ENCODE results near the gene KCTD16.

Gene KCTD16

DNA sequence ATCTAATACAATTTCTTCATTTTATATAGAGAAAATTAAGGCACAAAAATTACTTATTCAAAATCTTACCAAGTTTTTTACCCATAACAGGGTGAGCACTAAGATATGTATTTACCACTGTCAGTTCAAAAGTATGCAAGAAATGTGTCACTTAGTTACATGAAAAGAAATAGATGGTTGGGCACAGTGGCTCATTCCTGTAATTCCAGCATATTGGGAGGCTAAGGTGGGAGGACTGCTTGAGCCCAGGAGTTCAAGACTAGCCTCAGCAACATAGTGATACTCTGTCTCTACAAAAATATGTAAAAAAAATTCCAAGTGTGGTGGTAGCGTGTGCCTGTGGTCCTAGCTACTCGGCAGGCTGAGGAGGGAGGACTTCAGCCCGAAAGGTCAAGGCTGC lies 19.6 kb upstream of the KCTD16 start:
- in situ Hi-C loops (cut with HindIII; ENCODE audit: low pct_ligation_motif_present, low pct_unique_long_range_greater_than_20kb, low sequenced_read_pairs) = no loop called here
- peak; percentile 13 for DNase-seq

- in situ Hi-C loops (cut with HindIII; ENCODE audit: low pct_ligation_motif_present, low pct_unique_long_range_greater_than_20kb, low sequenced_read_pairs) = no loop called here
- DNase-seq = no peak
Observed at GRCh38 chr5:144156767-144157171, 13.9 kb upstream of the KCTD16 start.

DNA sequence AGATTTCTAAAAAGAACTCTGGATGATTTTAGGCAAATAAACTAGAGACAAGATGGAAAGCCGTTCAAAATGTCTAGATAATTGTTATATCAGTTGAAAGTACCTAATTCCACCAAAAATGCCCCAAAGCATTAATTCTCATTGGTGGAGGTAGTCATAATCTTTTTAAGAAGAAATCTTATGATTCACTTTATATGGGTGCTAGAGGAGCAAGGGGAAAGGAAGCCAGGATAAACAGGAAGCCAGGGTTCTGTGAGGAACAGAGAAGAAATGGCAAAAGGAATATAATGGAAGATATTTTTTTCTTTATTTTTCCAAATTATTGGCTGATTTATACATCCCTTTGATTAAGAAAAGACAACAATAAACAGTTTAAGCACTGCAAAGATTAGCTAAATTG lies 8.0 kb upstream of the KCTD16 start:
- in situ Hi-C loops (cut with HindIII; ENCODE audit: low pct_ligation_motif_present, low pct_unique_long_range_greater_than_20kb, low sequenced_read_pairs) = no loop called here
- DNase-seq = no peak

GRCh38 chr5:144166696-144167095 lies 4.0 kb upstream of the KCTD16 start:
- no peak for DNase-seq
- in situ Hi-C loops (cut with HindIII; ENCODE audit: low pct_ligation_motif_present, low pct_unique_long_range_greater_than_20kb, low sequenced_read_pairs) = no loop called here

- no peak for DNase-seq
- in situ Hi-C loops (cut with HindIII; ENCODE audit: low pct_ligation_motif_present, low pct_unique_long_range_greater_than_20kb, low sequenced_read_pairs) = no loop called here
Observed at GRCh38 chr5:144167998-144168397, 2.7 kb upstream of the KCTD16 start.

GRCh38 chr5:144169904-144170275 lies 783 bp upstream of the KCTD16 start:
- no peak for DNase-seq
- in situ Hi-C loops (cut with HindIII; ENCODE audit: low pct_ligation_motif_present, low pct_unique_long_range_greater_than_20kb, low sequenced_read_pairs) = no loop called here

- DNase-seq = no peak
- in situ Hi-C loops (cut with HindIII; ENCODE audit: low pct_ligation_motif_present, low pct_unique_long_range_greater_than_20kb, low sequenced_read_pairs) = no loop called here
Observed at GRCh38 chr5:144173766-144174165, 3.1 kb downstream of the KCTD16 start.

- DNase-seq = no peak
- in situ Hi-C loops (cut with HindIII; ENCODE audit: low pct_ligation_motif_present, low pct_unique_long_range_greater_than_20kb, low sequenced_read_pairs) = no loop called here
Observed at GRCh38 chr5:144177548-144177947, 6.9 kb downstream of the KCTD16 start.

DNA sequence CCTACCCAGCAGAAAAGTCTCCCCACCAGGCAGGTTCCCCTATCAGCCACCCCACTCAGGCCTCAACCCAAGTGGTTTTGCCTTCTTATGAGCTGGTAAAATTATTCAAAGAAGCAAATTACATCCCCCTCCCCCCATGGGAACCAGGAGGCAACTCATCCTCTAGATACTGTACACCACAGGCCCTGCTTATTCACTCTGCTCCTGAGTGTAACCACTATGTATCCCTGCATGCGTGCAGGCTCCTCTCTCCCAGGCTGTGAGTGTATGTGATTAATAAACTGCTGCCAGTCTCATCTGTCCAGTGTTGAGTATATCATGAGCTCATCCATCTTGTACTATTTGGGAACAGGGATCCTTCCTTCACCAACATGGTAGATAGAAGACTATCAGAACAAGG lies 8.6 kb downstream of the KCTD16 start:
- in situ Hi-C loops (cut with HindIII; ENCODE audit: low pct_ligation_motif_present, low pct_unique_long_range_greater_than_20kb, low sequenced_read_pairs) = no loop called here

DNA sequence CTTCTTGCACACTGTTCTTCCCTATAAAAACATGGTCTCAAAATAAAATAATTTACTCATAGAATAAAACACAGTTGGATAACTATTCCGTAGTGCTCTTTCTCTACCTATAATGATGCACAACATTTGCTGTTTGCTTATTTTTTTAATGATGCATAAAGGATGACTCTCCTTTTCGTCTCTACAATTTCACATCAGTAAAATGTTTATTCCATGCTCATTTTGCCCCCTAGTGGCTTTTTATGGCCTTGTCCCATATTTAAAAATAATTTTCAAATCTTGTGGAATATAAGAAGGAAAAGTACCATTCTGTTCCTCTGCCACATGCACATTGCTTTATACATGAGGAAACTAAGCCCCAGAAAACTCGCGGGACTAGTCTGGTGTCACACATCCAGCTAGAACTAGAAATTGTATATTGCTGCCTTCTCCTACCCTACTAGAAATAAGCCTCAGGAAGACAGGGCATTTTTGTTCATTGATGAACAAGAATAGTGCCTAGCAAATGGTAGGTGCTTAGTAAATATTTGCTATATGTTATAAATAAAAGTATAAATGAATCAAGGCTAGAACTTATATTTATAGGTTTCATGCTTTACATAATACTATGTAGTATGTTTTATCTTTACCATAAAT lies 12.7 kb downstream of the KCTD16 start:
- in situ Hi-C loops (cut with HindIII; ENCODE audit: low pct_ligation_motif_present, low pct_unique_long_range_greater_than_20kb, low sequenced_read_pairs) = no loop called here
- DNase-seq = peak; percentile 32

More for the DNA sequence above, 8.6 kb downstream of the KCTD16 start:
- DNase-seq = no peak

DNA sequence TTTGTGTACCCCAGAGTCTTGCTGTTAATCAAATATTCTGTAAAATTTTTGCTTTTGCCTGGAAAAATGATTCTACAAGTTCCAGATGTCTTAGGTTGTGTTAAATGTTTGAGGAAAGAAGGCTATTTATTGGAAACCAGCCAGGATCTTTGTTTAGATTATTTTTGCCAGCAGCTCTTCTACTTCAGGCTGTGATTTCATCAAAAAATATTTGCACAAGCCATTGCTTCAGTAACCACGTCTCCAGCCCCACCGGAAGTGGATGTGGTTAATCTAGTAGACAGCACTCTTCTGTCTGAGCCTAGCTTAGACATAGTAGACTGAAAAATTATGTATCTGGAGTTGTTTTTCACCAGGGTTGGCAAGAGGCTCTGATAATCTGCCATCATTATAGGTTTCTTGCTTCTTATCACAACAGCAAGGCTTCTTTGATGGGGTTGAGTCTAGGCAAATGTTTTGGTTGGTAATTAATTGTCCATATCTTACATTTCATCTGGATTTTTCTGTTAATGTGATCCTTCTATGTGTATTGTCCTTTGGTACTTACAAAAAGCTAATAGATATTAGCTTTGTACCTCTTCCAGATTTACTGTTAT lies 17.1 kb downstream of the KCTD16 start:
- in situ Hi-C loops (cut with HindIII; ENCODE audit: low pct_ligation_motif_present, low pct_unique_long_range_greater_than_20kb, low sequenced_read_pairs) = no loop called here
- DNase-seq = peak; percentile 76

GRCh38 chr5:144189800-144190429 lies 19.2 kb downstream of the KCTD16 start:
- in situ Hi-C loops (cut with HindIII; ENCODE audit: low pct_ligation_motif_present, low pct_unique_long_range_greater_than_20kb, low sequenced_read_pairs) = no loop called here
- DNase-seq = peak; percentile 4

DNA sequence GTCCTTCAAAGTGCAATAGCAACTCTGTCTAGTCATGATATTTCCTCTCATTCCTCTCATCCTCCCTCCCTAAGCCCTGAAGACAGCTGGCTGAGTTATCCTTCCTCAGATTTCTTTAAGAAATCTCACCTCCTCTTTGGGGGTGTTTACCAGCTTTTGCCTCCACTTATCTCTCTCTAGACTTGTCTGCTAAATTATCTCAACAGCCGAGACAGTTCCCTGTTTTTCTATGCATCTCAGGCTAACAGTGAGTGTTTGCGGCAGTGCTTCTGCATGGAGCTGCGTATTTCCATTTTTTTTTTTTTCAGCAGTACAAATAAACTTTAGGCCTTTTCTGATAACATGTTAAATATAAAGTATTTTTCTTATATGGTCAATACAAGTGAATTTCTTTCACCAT lies 20.9 kb downstream of the KCTD16 start:
- in situ Hi-C loops (cut with HindIII; ENCODE audit: low pct_ligation_motif_present, low pct_unique_long_range_greater_than_20kb, low sequenced_read_pairs) = no loop called here

GRCh38 chr5:144191998-144192397 lies 21.3 kb downstream of the KCTD16 start:
- DNase-seq = peak; percentile 83
- in situ Hi-C loops (cut with HindIII; ENCODE audit: low pct_ligation_motif_present, low pct_unique_long_range_greater_than_20kb, low sequenced_read_pairs) = no loop called here

More for the DNA sequence above, 20.9 kb downstream of the KCTD16 start:
- DNase-seq = no peak

DNA sequence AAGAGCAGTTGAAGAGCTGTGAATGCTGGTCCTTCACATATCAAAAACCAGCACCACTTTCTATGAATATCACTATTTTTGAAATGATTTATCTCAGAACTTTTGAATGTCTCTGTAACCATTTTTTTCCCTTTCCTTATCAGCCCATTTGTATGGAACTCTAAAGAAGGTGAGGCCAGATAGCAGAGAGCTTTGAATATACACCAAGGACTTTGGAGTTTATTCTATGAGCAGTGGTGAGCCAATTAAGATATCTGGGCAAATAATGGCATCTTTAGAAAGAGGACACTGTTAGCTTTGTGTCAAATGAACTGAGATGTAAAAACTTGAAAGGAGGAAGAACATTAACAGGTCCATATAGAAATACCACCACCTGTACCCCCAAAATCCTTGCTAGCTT lies 22.0 kb downstream of the KCTD16 start:
- no peak for DNase-seq
- in situ Hi-C loops (cut with HindIII; ENCODE audit: low pct_ligation_motif_present, low pct_unique_long_range_greater_than_20kb, low sequenced_read_pairs) = no loop called here

GRCh38 chr5:144194144-144194543 lies 23.5 kb downstream of the KCTD16 start:
- in situ Hi-C loops (cut with HindIII; ENCODE audit: low pct_ligation_motif_present, low pct_unique_long_range_greater_than_20kb, low sequenced_read_pairs) = no loop called here
- no peak for DNase-seq

DNA sequence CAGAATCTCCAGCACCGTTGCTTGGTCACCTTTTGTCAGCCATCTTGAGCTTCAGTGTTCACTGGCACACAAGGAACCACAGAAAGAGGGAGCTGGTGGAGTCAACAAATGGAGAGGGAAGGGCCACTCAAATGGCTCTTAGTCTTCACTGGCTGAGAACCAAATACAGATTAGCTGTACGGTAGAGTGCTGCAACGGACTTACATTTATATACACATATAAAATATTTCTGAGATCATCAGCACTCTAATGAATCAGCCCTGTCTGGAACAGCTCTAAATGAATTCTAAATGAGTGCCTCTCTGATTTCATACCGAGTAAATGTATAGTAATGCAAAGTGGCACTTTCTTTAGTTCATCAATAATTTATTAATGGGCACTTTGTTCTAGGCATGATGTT lies 24.8 kb downstream of the KCTD16 start:
- DNase-seq = no peak
- in situ Hi-C loops (cut with HindIII; ENCODE audit: low pct_ligation_motif_present, low pct_unique_long_range_greater_than_20kb, low sequenced_read_pairs) = no loop called here

DNA sequence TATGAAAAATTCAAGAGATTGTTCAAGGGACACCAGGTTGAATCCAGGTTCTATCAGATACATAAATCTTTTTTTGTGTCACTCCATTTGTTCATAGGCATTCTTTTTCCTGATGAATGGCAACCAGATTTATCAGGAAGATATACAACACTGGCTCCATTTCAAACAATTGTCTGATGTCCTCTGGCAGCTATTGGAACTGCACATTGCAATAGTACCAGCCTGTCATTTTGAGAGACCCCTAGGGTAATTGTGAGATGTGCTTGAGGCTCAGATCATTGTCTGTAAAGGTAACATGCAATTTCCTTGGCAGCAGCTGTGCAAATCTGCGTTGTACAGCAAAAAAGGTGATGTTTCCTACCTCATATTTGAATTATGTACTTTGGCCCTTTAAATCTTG lies 25.9 kb downstream of the KCTD16 start:
- no peak for DNase-seq
- in situ Hi-C loops (cut with HindIII; ENCODE audit: low pct_ligation_motif_present, low pct_unique_long_range_greater_than_20kb, low sequenced_read_pairs) = no loop called here

DNA sequence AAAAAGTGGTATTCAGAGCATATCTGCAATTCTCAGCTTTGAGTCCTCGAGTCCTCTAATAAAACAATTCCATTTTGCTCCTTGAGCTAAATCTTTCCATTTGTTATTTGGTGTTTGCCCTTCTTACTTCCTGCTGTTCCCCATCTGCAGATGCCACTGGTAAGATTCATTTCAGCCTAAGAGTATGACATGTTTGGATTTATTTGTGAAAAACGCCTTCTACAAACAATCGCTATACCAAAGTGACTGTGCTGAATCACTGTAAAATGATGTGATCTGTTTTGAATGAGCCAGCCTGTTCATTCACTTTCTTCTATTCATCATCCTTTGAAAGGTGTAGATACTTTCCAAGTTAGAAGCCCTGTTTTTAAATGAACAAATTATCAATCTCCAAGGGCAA lies 27.7 kb downstream of the KCTD16 start:
- no peak for DNase-seq
- in situ Hi-C loops (cut with HindIII; ENCODE audit: low pct_ligation_motif_present, low pct_unique_long_range_greater_than_20kb, low sequenced_read_pairs) = no loop called here

GRCh38 chr5:144201588-144201987 lies 30.9 kb downstream of the KCTD16 start:
- in situ Hi-C loops (cut with HindIII; ENCODE audit: low pct_ligation_motif_present, low pct_unique_long_range_greater_than_20kb, low sequenced_read_pairs) = no loop called here
- no peak for DNase-seq
